Transverse colon (tissue), 4 donors: ENCODE measurements around the gene SYT12. TPM values are rescaled to one million over a fixed set of nuclear protein-coding genes. Genes with fewer than 3 reads are reported as not detected.

Experiments
- DNase-seq: peaks from one replicate; pipeline ENCODE4 v3.0.0-alpha.2; 2019
- H3K27ac ChIP-seq, 4 donors: fragments of 200-600 bp; sonication (generic); 2 replicates each; pipeline ENCODE4 v1.5.1; 2016 to 2018; ENCODE audit warnings: inconsistent platforms in 4 of 4
- H3K27me3 ChIP-seq: fragments of 200-600 bp; sonication (generic); 2 replicates; pipeline ENCODE4 v1.5.1; 2017; ENCODE audit warnings: inconsistent platforms
- H3K36me3 ChIP-seq, 4 donors: fragments of 200-600 bp; sonication (generic); 2 replicates each; pipeline ENCODE4 v1.5.1; 2017 to 2019; ENCODE audit warnings: inconsistent platforms in 4 of 4
- H3K4me1 ChIP-seq, 4 donors: fragments of 200-600 bp; sonication (generic); 2 replicates each; pipeline ENCODE4 v1.5.1; 2017 to 2020; ENCODE audit warnings: inconsistent platforms in 4 of 4
- H3K4me3 ChIP-seq, 4 donors: fragments of 200-600 bp; sonication (generic); 1 replicate in 1 of 4; 2 replicates in 3 of 4; pipeline versions ENCODE4 v1.5.1 to v1.6.1; 2017 to 2019; ENCODE audit warnings: inconsistent platforms in 4 of 4
- H3K9me3 ChIP-seq, 2 donors: fragments of 200-600 bp; sonication (generic); 2 replicates each; pipeline ENCODE4 v1.5.1; 2017 to 2019; ENCODE audit warnings: inconsistent platforms in 2 of 2
- CTCF ChIP-seq, 5 experiments: fragments of 200-600 bp in 3 of 5; fragments of 450-650 bp in 2 of 5; sonication (generic) in 3 of 5; IDR thresholded peaks; 1 replicate in 2 of 5; 2 replicates in 3 of 5; pipeline ENCODE4 v1.5.1; 2016 to 2017; ENCODE audit warnings: antibody characterized with exemption in 5 of 5, inconsistent platforms in 3 of 5, mild to moderate bottlenecking in 2 of 5, moderate library complexity in 1 of 5
- EP300 ChIP-seq: sonication (generic); formaldehyde crosslinking; IDR thresholded peaks from one replicate; pipeline ENCODE4 v1.6.1; 2017; ENCODE audit warnings: antibody characterized with exemption, low read depth
- POLR2A ChIP-seq: fragments of 450-650 bp; IDR thresholded peaks from one replicate; pipeline ENCODE4 v1.6.1; 2016; ENCODE audit warnings: antibody characterized with exemption, mild to moderate bottlenecking, moderate library complexity
- POLR2AphosphoS5 ChIP-seq, 3 donors: sonication (generic); formaldehyde crosslinking; IDR thresholded peaks; one replicate each; pipeline ENCODE4 v1.6.1; 2016; ENCODE audit warnings: antibody characterized with exemption in 3 of 3
- WGBS, 2 donors: methylation state at CpG; one replicate each; pipeline ENCODE4 v1.1.5; 2018; ENCODE audit warnings: low coverage in 1 of 2; 5-methylcytosine and 5-hydroxymethylcytosine counted together
- in situ Hi-C, 4 donors: fragments of 200-750 bp; cut with MboI; loops; one replicate each; pipeline versions ENCODE4 v1.15.0 to v1.15.1; 2017; ENCODE audit warnings: low sequenced_read_pairs in 3 of 4, low pct_ligation_motif_present in 1 of 4, low pct_unique_long_range_greater_than_20kb in 1 of 4
- intact Hi-C: fragments of 100-400 bp; cut with DNase I; formaldehyde crosslinking; loops from one replicate; pipeline ENCODE4 v1.15.1; 2023; ENCODE audit warnings: low total_unique reads
- total RNA-seq, 4 donors: library from RNA; depleted of rRNA; stranded (reverse); fragments of >200 nt; gene quantifications; one replicate each; pipeline ENCODE4 v1.1.0, GENCODE V29; 2016

Gene SYT12
- total RNA-seq, 4 donors from 2014 or later, result not detected

- Histone ChIP-seq H3K27me3 (no peaks in the 10 kb centered on the region), H3K4me1 (peaks cover 0 to 15% (median 8%) of the 10 kb centered on the region in 4 donors), H3K36me3 (no peaks in the 10 kb centered on the region), H3K9me3 (no peaks in the 10 kb centered on the region), H3K27ac (no peak overlapping the region), H3K4me3 (no peak overlapping the region)
- DNase-seq, result no peak
- intact Hi-C loops, result no loop called here
- in situ Hi-C loops, result no loop called here
- 87 to 92% methylated on average over 5 to 6 of the region's 6 CpGs for WGBS, 2 donors
- TF ChIP-seq POLR2A (no peak), EP300 (no peak), CTCF (IDR thresholded peaks at IDR 0.05) (no peak), POLR2AphosphoS5 (IDR thresholded peaks at IDR 0.05) (no peak)
Observed at GRCh38 chr11:66978717-66979116, 44.2 kb upstream of the SYT12 start.

GRCh38 chr11:66979336-66979980 is 43.5 kb upstream of the SYT12 start:
- H3K4me1 ChIP-seq, result peaks cover 0 to 18% (median 10%) of the 10 kb centered on the region in 4 donors
- no peaks in the 10 kb centered on the region for H3K9me3 ChIP-seq
- DNase-seq, result no peak
- H3K27me3 ChIP-seq, result no peaks in the 10 kb centered on the region
- no peak overlapping the region for H3K4me3 ChIP-seq
- no peaks in the 10 kb centered on the region for H3K36me3 ChIP-seq
- in situ Hi-C loops, result no loop called here
- H3K27ac ChIP-seq, result no peak overlapping the region
- no peak for TF ChIP-seq POLR2AphosphoS5 (IDR thresholded peaks at IDR 0.05)
- TF ChIP-seq CTCF (IDR thresholded peaks at IDR 0.05), result no peak
- TF ChIP-seq EP300, result no peak
- TF ChIP-seq POLR2A, result no peak
- 86 to 100% methylated on average over 2 of the region's 2 CpGs for WGBS, 2 donors
- intact Hi-C loops, result no loop called here

GRCh38 chr11:66981976-66982578 is 40.9 kb upstream of the SYT12 start:
- in situ Hi-C loops, result no loop called here
- no peaks in the 10 kb centered on the region for H3K36me3 ChIP-seq
- no peak overlapping the region for H3K4me3 ChIP-seq
- no peak overlapping the region for H3K27ac ChIP-seq
- intact Hi-C loops, result no loop called here
- no peak for TF ChIP-seq EP300
- TF ChIP-seq POLR2A, result no peak
- TF ChIP-seq CTCF (IDR thresholded peaks at IDR 0.05), result no peak
- no peak for TF ChIP-seq POLR2AphosphoS5 (IDR thresholded peaks at IDR 0.05)
- 6 to 24% methylated on average over 2 to 9 of the region's 9 CpGs for WGBS, 2 donors
- no peaks in the 10 kb centered on the region for H3K9me3 ChIP-seq
- peak; percentile 89 for DNase-seq
- no peaks in the 10 kb centered on the region for H3K27me3 ChIP-seq
- H3K4me1 ChIP-seq, result peaks cover 0 to 18% (median 10%) of the 10 kb centered on the region in 4 donors

GRCh38 chr11:66983275-66983924 is 39.5 kb upstream of the SYT12 start:
- in situ Hi-C loops, result no loop called here
- 83 to 86% methylated on average over 1 to 5 of the region's 5 CpGs for WGBS, 2 donors

More at GRCh38 chr11:66983275-66983924, 39.5 kb upstream of the SYT12 start:
- Histone ChIP-seq H3K27me3 (no peaks in the 10 kb centered on the region), H3K36me3 (no peaks in the 10 kb centered on the region), H3K27ac (no peak overlapping the region), H3K4me1 (peaks cover 0 to 18% (median 10%) of the 10 kb centered on the region in 4 donors), H3K9me3 (no peaks in the 10 kb centered on the region), H3K4me3 (no peak overlapping the region)
- intact Hi-C loops, result no loop called here
- TF ChIP-seq CTCF (IDR thresholded peaks at IDR 0.05) (no peak), EP300 (no peak), POLR2A (no peak), POLR2AphosphoS5 (IDR thresholded peaks at IDR 0.05) (no peak)
- no peak for DNase-seq
